Activated naive CD4-positive, alpha-beta T cell treated with Interleukin-2 at 50 U/mL for 16 hours (primary cell): ENCODE data around the gene CDH15.

Experiments
- DNase-seq: peaks from one replicate; pipeline ENCODE4 v3.0.0-alpha.2; 2020

CDH15 gene

GRCh38 chr16:89141884-89142267, 29.7 kb upstream of the CDH15 start:
- no peak for DNase-seq

DNA sequence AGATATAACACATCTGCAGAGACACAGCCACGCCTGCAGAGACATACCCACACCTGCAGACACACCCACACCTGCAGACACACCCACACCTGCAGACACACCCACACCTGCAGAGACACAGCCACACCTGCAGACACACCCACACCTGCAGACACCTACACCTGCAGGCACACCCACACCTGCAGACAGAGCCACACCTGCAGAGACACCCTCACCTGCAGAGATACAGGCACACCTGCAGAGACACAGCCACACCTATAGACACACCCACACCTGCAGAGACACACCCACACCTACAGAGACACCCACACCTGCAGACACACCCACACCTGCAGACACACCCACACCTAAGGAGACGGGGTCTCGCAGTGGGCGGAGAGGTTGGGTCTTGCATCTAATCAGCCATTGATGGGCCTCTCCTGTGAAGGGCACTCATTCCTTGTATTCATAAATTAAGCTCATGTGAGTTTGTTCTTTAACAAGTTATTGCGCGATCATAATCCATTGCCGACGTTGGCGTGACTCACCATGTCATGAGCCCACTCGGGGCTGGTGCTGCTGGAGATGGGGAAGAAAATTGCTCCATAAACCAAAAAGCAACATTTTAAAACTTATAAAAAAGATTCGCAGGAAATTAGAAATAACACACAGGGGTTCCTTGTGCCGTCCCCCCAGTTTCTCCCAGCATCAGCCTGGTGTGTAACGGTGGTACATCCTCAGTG, 28.9 kb upstream of the CDH15 start:
- DNase-seq = no peak

DNA sequence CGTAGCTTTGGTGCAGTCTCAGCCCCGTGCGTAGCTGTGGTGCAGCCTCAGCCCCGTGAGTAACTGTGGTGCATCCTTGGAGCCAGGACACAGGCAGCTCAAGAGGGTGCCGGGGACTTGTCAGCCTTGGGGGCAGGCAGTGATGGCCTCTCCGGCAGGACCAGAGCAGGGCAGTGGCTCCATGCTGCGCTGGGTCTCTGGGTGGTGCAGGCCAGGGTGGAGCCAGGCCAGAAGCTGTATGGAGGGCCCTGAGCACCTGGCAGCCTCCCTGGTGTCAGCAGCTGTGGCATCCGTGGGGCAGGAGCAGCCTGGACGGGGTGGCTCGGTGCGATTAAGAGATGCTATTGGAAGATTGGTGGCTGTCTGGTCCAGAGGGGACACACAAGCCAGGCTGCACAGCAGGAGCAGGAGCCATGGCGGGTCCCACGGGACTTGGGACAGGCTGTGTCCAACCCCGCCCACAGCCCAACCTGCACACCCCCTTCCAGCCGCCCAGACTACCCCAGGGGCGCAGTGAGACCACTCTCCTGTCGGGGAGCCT, 28.3 kb upstream of the CDH15 start:
- DNase-seq = no peak

DNA sequence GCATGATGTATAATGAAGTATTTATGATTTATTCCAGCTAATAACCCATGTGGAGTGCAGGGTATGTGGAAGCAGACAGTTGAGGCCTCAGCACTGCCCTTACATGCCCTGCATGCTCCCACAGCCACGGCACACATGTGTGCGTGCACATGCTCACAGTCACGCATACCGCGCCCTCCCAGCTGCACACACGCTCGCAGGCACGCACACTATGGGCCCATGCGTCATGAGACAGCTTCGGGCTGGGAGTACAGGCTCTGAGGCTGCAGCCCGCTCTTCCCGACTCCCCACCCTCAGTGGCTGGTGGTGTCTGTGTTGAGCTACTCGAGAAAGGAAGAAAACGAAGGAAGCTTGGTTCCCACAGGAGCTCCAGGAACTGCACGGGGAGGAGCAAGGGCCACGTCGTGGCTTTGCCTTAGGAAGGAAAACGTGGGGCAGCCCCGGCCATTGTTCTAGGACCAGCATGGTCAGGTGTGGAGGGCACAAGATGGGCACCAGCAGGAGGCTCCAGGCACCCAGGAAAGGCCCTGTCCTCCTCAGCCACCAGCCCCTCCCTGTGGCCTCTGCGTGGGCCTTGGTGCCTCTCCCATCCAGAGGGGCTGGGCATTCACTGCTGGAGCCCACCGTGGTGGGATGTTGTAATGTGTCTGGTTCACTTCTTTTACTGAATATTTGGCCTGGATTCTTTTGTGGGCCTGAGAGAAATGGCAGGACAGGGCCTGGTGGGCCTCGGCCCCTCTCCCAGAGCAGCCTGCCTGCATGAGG, 27.5 kb upstream of the CDH15 start:
- DNase-seq = no peak

DNA sequence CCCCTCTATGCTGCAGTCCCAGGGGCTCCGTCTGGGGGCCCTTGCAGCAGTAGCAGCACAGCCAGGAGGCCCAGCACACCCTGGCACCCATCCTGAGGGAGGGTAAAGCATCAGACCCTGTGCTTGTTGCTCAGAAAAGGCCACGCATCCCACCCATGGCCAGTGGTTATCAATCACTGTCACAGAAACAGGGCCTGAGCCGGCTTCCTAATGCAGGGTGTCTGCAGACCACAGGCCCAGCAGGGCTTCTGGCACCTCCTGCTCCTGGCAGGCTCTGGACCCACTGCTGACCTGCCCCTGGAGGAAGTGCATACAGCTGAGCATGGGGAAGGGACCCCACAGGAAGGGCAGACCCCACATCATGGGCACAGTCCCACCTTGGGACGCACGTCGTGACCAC, 26.9 kb upstream of the CDH15 start:
- DNase-seq = no peak

DNA sequence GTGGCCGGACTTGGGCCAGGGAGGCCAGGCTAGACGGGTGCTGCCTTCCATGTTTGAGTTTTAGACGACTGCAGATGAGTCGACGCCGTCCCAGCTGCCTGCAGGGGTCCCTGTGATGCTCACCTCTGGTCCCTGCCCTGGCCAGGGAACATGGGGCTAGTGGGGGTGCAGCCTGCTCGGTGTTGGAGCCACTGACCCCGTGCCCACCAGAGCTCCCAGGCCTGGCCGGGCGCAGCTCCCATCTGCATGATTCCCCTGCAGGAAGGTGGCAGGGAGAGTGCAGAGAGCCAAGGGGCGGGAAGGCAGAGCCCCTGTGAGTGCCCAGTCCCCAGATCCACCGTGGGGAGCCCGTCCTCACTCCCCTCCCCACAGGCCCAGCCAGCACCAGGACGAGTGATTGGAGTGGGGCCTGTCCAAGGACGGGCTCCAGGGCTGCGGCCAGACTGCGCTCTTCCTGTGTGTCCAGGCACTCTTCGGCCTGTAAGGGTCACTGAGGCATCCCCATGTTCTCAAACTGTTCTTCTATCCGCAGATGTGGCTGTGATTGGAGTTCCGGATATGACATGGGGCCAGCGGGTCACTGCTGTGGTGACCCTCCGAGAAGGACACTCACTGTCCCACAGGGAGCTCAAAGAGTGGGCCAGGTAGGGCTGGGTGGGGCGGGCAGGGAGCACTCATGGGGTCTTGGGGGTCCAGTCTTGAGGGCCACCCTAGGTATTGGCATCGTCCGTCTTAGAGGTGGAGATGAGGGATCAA, 26.0 kb upstream of the CDH15 start:
- no peak for DNase-seq

GRCh38 chr16:89146211-89147005, 25.1 kb upstream of the CDH15 start:
- DNase-seq = no peak

DNA sequence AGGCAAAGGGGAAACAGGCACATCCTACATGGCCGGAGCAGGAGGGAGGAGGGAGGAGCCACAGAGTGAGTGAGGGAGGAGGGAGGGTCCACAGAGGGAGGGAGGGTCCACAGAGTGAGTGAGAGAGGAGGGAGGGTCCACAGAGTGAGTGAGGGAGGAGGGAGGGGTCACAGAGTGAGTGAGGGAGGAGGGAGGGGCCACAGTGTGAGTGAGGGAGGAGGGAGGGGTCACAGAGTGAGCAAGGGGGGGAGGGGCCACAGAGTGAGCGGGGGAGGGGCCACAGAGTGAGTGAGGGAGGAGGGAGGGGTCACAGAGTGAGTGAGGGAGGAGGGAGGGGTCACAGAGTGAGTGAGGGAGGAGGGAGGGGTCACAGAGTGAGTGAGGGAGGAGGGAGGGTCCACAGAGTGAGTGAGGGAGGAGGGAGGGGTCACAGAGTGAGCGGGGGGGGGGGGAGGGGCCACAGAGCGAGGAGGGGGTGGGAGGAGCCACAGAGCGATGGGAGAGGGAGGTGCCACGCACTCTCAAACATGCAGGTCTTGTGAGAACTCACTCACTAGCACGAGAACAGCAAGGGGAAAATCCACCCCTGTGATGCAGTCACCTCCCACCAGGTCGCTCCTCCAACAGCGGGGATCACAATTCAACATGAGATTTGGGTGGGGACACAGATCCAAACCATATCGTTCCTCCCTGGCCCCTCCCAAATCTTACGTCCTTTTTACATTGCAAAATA, 24.3 kb upstream of the CDH15 start:
- no peak for DNase-seq

DNA sequence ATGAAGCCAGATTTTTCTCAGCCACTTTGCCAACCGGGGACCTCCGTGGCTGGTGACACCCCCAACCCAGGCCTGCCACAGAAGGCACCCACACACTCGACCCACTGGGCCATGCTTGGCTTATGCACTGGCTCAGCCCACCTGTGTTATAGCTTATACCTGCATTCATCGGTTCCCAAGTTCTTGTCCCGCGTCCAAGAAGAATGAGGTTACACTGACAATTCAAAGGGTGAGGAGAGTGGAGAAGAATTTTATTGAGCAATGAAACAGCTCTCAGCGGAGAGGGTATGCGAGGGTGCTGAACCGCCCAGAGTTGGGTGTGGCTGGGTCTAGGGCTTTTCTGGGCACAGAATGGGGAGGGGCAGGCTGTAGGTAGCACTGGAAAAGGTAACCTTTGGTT, 22.2 kb upstream of the CDH15 start:
- DNase-seq = no peak

DNA sequence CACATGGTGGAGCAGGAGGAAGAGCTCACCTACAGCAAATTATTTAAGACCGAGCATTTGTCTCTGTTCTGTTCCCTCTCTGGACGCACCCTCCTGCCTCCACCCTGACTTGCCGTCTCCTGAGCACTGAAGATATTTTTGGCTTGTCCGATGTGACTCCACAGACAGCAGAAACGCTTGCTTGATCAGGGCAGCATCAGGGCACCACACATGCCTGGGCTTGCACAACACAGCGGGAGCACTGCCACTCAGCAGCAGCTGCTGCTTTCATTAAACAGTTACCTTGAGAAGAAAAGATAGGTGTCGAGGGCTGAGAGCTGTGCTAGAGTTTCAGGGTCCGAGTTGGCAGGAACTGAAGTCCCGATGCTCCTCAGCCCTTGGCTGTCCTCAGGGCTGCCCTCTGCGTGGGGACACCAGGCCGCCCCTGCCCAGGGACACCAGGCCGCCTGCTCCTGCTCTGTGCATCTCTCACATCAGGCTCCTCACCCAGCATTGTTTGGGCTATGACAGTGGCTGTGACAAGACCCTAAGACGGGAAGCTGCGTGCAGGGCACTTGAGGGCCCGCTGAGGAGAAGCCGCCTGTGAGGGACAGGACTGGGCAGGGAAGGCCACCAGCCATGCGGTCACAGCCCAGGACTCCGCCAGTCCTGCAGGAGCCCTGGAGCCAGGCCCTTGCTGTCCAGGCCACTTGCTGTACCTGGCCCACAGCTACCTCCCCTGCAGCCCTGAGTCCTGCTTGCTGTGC, 21.3 kb upstream of the CDH15 start:
- DNase-seq = no peak

GRCh38 chr16:89150981-89151380, 20.6 kb upstream of the CDH15 start:
- DNase-seq = no peak

DNA sequence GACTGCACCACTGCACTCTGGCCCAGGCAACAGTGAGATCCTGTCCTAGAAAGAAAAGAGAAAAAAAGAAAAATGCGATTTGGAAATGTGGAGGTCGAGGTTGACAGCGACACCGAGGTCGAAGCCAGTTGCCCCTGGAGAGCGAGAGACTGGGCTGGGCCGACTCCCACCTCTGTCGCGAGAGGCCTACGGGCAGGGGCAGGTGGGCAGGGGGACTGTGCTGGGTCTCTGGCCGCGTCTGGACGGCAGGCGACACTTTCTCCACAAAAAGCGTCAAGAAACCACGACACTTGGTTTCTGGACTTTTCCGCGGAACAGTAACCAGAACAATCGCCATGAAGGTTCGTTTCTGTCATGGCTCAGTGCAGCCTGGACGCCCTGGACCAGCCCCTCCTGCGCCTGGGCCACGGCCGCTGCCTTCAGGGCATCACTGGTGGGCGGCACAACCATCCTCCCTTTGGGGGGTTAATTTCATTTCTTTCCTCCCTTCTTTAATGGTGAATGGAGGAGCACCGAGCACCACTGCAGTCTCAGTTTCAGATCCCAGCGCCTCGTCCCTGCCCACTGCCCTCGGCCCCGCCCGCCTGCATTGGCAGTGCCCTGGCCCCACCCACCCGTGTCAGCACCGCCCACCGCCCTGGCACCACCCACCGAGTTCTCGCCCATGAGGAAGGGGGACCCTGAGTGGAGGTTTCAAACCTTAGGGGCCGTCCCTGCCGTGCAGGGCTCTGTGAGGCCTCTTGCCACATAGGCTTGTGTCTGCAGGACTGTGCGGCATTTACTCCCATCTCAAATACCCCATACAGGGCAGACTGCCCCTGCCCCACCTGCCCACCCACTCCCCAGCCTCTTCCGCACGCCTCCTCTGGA, 18.5 kb upstream of the CDH15 start:
- DNase-seq = no peak

GRCh38 chr16:89153848-89154271, 17.7 kb upstream of the CDH15 start:
- DNase-seq = no peak

DNA sequence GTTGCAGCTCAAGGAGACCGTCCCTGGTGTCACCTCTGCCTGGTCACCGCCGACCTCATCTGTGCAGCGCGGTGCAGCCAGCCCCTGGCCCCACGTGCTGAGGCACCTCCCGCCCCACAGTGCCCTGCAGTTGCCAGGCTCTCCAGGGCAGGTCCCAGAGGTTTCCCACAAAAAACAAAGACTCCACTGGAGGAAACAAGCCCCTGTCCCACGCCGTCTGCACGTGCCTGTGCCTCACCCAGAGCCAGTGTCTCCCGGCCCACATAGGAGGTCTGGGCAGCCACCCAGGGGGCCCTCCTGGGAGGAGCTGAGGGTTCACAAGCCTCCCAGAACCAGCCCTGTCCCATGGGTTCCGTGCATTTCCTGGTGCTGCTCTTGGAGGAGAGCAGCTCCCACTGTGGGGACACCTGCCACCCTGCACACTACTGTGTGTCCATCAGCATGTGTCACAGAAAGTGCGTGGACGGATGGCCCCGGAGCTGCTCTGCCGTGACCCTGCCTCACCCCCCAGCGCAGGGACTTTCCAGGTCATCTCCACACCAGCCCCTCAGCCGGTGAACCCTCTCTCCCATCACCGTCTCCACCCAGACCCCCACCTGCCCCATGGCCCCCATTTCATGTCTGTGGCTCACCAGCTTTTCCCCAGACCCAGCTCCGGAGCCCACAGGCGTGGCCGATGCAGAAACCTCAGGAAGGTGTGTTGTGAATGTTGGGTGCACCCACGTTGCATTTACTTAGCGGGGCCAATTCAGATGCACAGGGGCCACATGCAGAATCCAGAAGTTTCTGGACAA, 17.0 kb upstream of the CDH15 start:
- DNase-seq = no peak

DNA sequence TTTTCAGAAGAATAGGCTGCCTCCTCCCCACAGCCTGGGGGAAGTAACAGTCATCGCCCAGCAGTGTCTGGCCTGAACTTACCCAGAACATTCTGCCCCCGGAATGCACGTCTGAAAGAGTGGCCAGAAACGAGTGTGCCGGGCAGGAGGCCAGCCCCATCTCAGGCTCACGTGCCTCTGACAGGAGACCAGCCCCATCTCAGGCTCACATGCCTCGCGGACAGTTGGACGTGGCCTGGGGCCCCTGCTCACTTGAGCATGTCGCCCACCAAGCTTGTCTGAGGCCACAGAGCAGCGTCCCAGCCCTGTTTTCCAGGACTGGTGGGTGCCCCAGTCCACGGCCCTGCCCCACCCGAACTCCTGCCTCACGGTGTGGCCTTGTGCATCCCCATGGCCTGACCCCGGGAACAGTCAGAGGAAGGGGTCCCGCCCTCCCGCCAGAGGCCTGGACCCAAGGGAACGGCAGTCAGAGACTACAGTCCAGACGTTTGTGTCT, 16.3 kb upstream of the CDH15 start:
- DNase-seq = no peak

DNA sequence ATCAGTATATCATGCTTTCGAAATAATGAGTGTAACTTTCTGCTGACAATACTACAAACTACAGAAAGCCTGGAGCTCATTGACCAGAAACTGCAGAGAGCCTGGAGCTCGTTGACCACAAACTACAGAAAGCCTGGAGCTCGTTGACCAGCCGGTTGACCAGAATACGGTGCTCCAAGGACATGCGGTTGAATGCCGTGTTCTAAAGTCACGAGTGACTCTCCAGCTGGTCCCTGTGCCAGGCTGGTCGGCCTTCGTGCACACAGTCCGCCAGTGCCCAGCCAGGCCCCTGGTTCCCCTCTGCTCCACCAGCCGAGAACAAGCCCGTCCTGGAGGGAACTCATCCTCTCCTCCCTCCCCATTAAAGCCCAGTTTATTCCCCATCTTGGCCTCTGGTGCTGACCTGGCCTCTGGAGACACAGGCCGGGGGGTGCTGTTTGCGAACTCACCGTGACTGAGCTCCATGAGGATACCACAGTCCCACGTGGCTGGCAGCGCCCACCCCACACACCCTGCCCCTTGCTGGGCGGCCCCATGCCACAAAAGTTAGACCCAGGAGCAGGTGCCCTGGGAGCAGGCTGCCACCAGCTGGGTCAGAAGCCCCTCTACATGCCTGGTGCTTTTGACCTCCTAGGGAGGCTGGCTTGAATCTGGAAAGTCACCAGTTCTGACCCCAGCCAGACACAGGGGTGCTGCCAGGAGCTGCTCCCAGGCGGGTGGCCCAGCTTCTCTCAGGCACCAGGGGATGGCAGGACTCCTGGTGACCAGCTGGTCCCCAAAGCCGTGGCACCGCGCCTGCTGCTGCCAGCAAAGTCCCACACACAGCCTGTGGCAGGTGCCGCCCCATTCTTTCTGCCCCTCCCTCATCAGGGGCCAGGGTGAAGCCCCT, 15.5 kb upstream of the CDH15 start:
- DNase-seq = no peak

GRCh38 chr16:89156740-89157645, 14.6 kb upstream of the CDH15 start:
- no peak for DNase-seq
